Sigmoid colon (tissue), 7 donors: ENCODE results near the gene CACNA1C. TPM values are rescaled to one million over a fixed set of nuclear protein-coding genes. Genes with fewer than 3 reads are reported as not detected.
A peak's percentile ranks its signal among the peaks of the same experiment; 100 is the strongest.

Experiments
- DNase-seq: peaks from one replicate; pipeline ENCODE4 v3.0.0-alpha.2; 2019
- H3K27ac ChIP-seq, 4 donors: fragments of 200-600 bp; sonication (generic); one replicate each; pipeline ENCODE4 v1.5.1; 2016 to 2019; ENCODE audit warnings: mild to moderate bottlenecking in 1 of 4
- H3K27me3 ChIP-seq, 3 donors: fragments of 200-600 bp; sonication (generic); one replicate each; pipeline ENCODE4 v1.5.1; 2019; ENCODE audit warnings: mild to moderate bottlenecking in 1 of 3
- H3K36me3 ChIP-seq, 4 donors: fragments of 200-600 bp; sonication (generic); one replicate each; pipeline ENCODE4 v1.5.1; 2016 to 2019
- H3K4me1 ChIP-seq, 4 donors: fragments of 200-600 bp; sonication (generic); one replicate each; pipeline ENCODE4 v1.5.1; 2017 to 2019
- H3K4me3 ChIP-seq, 4 donors: fragments of 200-600 bp; sonication (generic); one replicate each; pipeline ENCODE4 v1.5.1; 2017 to 2019; ENCODE audit warnings: mild to moderate bottlenecking in 2 of 4, moderate library complexity in 1 of 4
- H3K9me3 ChIP-seq, 4 donors: fragments of 200-600 bp in 3 of 4; sonication (generic) in 3 of 4; one replicate each; pipeline versions ENCODE4 v1.5.1 to v1.6.1; 2013 to 2019
- EP300 ChIP-seq, 4 donors: sonication (generic); formaldehyde crosslinking; IDR thresholded peaks; one replicate each; pipeline ENCODE4 v1.6.1; 2017; ENCODE audit warnings: antibody characterized with exemption in 4 of 4
- POLR2A ChIP-seq, 2 donors: fragments of 450-650 bp; IDR thresholded peaks; one replicate each; pipeline ENCODE4 v1.6.1; 2016; ENCODE audit warnings: antibody characterized with exemption in 2 of 2, mild to moderate bottlenecking in 2 of 2, moderate library complexity in 2 of 2
- POLR2AphosphoS5 ChIP-seq, 4 donors: sonication (generic); formaldehyde crosslinking; IDR thresholded peaks; one replicate each; pipeline ENCODE4 v1.6.1; 2017; ENCODE audit warnings: antibody characterized with exemption in 4 of 4
- WGBS, 2 donors: extraction: QIAGEN DNeasy Blood & Tissue Kit; methylation state at CpG; one replicate each; pipeline ENCODE4 v1.1.7; 2013; 5-methylcytosine and 5-hydroxymethylcytosine counted together
- intact Hi-C: fragments of 100-400 bp; cut with DNase I; formaldehyde crosslinking; loops from one replicate; pipeline ENCODE4 v1.15.1; 2023
- polyA plus RNA-seq, 3 donors: library from polyadenylated mRNA; stranded (reverse); fragments of 200-250 nt; gene quantifications; one replicate each; pipeline ENCODE4 v1.2.3, GENCODE V29; 2013
- total RNA-seq, 4 donors: library from RNA; depleted of rRNA; stranded (reverse); fragments of >200 nt; gene quantifications; one replicate each; pipeline ENCODE4 v1.1.0, GENCODE V29; 2016
- TF ChIP-seq, protein P1 (sequence below), 4 experiments: fragments of 450-650 bp in 3 of 4; fragments of 200-600 bp in 1 of 4; IDR thresholded peaks; one replicate each; pipeline ENCODE4 v1.5.1; 2016 to 2019; ENCODE audit warnings: antibody characterized with exemption in 4 of 4, mild to moderate bottlenecking in 3 of 4, moderate library complexity in 2 of 4
- donor health status: healthy with polysubstance abuse.
- donor health status: Bipolar disorder and iron deficiency.
- donor health status: healthy.

Gene CACNA1C
- total and polyA plus RNA-seq, 7 donors = 0.46 to 213 (median 62.0) TPM

- intact Hi-C loops = no loop called here
- DNase-seq = peak; percentile 43
- Histone ChIP-seq H3K36me3 (peaks cover 0 to 77% (median 23%) of the 10 kb centered on the region in 4 donors), H3K4me3 (no peak overlapping the region), H3K27me3 (no peaks in the 10 kb centered on the region), H3K9me3 (no peaks in the 10 kb centered on the region), H3K4me1 (peaks cover 0 to 4% (median 0%) of the 10 kb centered on the region in 4 donors), H3K27ac (no peak overlapping the region)
- TF ChIP-seq POLR2A (IDR thresholded peaks at IDR 0.05) = no peak
- TF ChIP-seq, protein P1, sequence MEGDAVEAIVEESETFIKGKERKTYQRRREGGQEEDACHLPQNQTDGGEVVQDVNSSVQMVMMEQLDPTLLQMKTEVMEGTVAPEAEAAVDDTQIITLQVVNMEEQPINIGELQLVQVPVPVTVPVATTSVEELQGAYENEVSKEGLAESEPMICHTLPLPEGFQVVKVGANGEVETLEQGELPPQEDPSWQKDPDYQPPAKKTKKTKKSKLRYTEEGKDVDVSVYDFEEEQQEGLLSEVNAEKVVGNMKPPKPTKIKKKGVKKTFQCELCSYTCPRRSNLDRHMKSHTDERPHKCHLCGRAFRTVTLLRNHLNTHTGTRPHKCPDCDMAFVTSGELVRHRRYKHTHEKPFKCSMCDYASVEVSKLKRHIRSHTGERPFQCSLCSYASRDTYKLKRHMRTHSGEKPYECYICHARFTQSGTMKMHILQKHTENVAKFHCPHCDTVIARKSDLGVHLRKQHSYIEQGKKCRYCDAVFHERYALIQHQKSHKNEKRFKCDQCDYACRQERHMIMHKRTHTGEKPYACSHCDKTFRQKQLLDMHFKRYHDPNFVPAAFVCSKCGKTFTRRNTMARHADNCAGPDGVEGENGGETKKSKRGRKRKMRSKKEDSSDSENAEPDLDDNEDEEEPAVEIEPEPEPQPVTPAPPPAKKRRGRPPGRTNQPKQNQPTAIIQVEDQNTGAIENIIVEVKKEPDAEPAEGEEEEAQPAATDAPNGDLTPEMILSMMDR (IDR thresholded peaks at IDR 0.05) = no peak
- no peak for TF ChIP-seq POLR2AphosphoS5 (IDR thresholded peaks at IDR 0.05)
- no peak for TF ChIP-seq EP300 (IDR thresholded peaks at IDR 0.05)
- 87 to 92% methylated on average over 10 of the region's 10 CpGs for WGBS, 2 donors
These were observed 407.4 kb downstream of the CACNA1C start for GRCh38 chr12:2460051-2460670.

DNA sequence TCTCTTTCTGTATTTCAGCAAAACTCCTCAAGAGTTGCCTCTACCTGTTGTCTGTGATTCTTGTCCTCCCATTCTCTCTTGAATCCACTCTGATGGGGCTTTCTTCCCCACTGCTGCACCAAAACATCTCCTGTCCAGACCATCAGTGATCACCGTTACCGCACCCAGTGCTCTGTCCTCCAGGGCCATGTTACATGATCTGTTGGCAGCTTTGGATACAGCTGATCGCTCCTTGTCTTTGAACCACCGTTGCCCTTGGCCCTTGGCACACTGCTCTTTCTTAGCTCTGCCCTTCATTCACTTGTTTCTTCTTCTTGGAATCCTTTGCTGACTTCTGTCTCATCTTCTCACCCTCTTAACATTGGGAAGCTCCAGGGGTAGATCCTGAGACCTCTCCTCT, 408.3 kb downstream of the CACNA1C start:
- 95% methylated on average over 4 of the region's 4 CpGs for WGBS, 2 donors
- no peak for TF ChIP-seq EP300 (IDR thresholded peaks at IDR 0.05)
- TF ChIP-seq, protein P1 (IDR thresholded peaks at IDR 0.05) = no peak
- TF ChIP-seq POLR2AphosphoS5 (IDR thresholded peaks at IDR 0.05) = no peak
- TF ChIP-seq POLR2A (IDR thresholded peaks at IDR 0.05) = no peak
- Histone ChIP-seq H3K9me3 (no peaks in the 10 kb centered on the region), H3K27me3 (no peaks in the 10 kb centered on the region), H3K4me3 (no peak overlapping the region), H3K4me1 (peaks cover 0 to 4% (median 0%) of the 10 kb centered on the region in 4 donors), H3K27ac (no peak overlapping the region), H3K36me3 (peaks cover 0 to 80% (median 23%) of the 10 kb centered on the region in 4 donors)
- intact Hi-C loops = no loop called here
- DNase-seq = peak; percentile 24

DNA sequence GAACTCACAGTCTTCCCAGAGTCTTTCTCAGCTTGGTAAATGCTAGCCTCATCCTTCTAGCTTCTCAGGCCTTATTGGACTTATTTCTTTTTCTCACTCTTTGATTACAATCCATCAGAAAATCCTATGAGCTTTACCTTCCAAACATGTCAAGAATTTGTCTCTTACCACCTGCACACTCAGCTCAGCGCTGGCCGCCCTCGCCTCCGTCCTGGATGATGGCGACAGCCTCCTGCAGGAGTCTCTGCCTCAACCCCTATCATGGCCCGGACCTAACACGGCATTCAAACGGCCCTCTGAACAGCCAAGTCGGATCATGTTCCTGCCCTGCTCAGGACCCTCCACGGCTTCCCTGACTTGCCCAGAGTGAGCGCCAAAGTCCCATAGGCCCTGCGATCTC, 408.9 kb downstream of the CACNA1C start:
- no peak for TF ChIP-seq POLR2AphosphoS5 (IDR thresholded peaks at IDR 0.05)
- TF ChIP-seq, protein P1 (IDR thresholded peaks at IDR 0.05) = no peak
- TF ChIP-seq POLR2A (IDR thresholded peaks at IDR 0.05) = no peak
- TF ChIP-seq EP300 (IDR thresholded peaks at IDR 0.05) = no peak
- Histone ChIP-seq H3K4me1 (peaks cover 0 to 4% (median 0%) of the 10 kb centered on the region in 4 donors), H3K9me3 (no peaks in the 10 kb centered on the region), H3K27me3 (no peaks in the 10 kb centered on the region), H3K27ac (no peak overlapping the region), H3K4me3 (no peak overlapping the region), H3K36me3 (peaks cover 0 to 83% (median 23%) of the 10 kb centered on the region in 4 donors)
- intact Hi-C loops = no loop called here
- WGBS, 2 donors = 95 to 97% methylated on average over 12 of the region's 12 CpGs
- peak; percentile 40 for DNase-seq

DNA sequence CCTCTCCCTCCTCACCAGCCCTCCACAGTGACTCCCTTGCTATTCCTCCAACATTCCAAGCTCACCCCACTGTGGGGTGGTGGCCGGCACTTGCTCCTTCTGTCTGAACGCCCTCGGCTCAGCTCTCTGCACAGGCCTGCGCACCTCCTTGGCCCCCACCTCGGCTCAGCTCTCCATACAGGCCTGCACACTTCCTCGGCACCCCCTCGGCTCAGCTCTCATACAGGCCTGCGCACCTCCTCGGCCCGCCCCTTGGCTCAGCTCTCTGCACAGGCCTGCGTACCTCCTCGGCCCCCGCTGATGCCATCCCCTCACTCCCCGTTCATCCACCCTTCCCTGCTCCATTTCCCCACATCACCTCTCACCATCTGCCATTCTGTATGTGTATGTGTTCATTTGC, 409.3 kb downstream of the CACNA1C start:
- H3K9me3 ChIP-seq = no peaks in the 10 kb centered on the region
- no peak overlapping the region for H3K27ac ChIP-seq
- TF ChIP-seq, protein P1 (IDR thresholded peaks at IDR 0.05) = no peak
- TF ChIP-seq EP300 (IDR thresholded peaks at IDR 0.05) (no peak), POLR2AphosphoS5 (IDR thresholded peaks at IDR 0.05) (no peak), POLR2A (IDR thresholded peaks at IDR 0.05) (no peak)
- DNase-seq = no peak
- WGBS, 2 donors = 95% methylated on average over 14 of the region's 14 CpGs
- intact Hi-C loops = no loop called here
- no peak overlapping the region for H3K4me3 ChIP-seq
- no peaks in the 10 kb centered on the region for H3K27me3 ChIP-seq
- H3K36me3 ChIP-seq = peaks cover 0 to 83% (median 23%) of the 10 kb centered on the region in 4 donors
- peaks cover 0 to 4% (median 0%) of the 10 kb centered on the region in 4 donors for H3K4me1 ChIP-seq
